ENCODE measurements around the gene STAT1. TPM values are rescaled to one million over a fixed set of nuclear protein-coding genes. Genes with fewer than 3 reads are reported as not detected.

The STAT1 gene
- total and polyA plus RNA-seq, 5 donors, result 19.4 to 73.2 (median 60.4) TPM

DNA sequence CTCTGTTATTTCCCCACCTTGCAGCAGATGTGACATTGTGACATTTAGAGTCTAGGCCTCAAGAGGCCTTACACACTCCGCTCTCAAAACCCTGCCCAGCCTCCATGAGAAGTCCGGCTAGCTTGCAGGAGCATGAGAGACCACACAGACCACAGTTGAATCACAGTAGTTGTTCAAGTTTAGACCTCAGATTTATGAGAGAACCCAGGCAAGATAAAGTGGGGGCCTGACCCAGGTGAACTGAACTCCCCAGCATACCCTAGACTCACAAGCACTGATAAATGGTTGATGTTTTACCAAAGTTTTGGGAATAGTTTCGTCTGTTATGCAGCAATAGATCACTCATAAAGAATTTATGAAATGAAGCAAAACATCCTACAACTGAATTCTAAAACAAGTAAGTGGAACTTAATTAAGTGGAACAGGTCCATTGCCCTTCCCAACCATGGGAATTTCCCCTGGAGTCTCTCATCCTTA lies 4.7 kb upstream of the STAT1 start:
- no peak for ATAC-seq
- intact Hi-C loops (cut with DNase I), result no loop called here

GRCh38 chr2:191018048-191018447 lies 4.1 kb upstream of the STAT1 start:
- no peak overlapping the region for H3K4me3 ChIP-seq (ENCODE audit: low read length)
- no peak overlapping the region for H3K27ac ChIP-seq (ENCODE audit: low read length)
- H3K27me3 ChIP-seq (ENCODE audit: control insufficient read depth, insufficient read depth), result no peaks in the 10 kb centered on the region
- intact Hi-C loops (cut with DNase I), result no loop called here
- no peaks in the 10 kb centered on the region for H3K9me3 ChIP-seq (ENCODE audit: control insufficient read depth, low read length)
- ATAC-seq, result no peak
- WGBS, result 87% methylated on average over 1 of the region's 1 CpG
- peaks cover 5% of the 10 kb centered on the region for H3K4me1 ChIP-seq (ENCODE audit: control insufficient read depth, insufficient read depth, low read length)
- DNase-seq, result no peak

More for the DNA sequence above, 4.7 kb upstream of the STAT1 start:
- WGBS, result 90% methylated on average over 3 of the region's 3 CpGs
- DNase-seq, result no peak
- H3K4me3 ChIP-seq (ENCODE audit: low read length), result no peak overlapping the region
- H3K27ac ChIP-seq (ENCODE audit: low read length), result no peak overlapping the region
- H3K27me3 ChIP-seq (ENCODE audit: control insufficient read depth, insufficient read depth), result no peaks in the 10 kb centered on the region
- peaks cover 5% of the 10 kb centered on the region for H3K4me1 ChIP-seq (ENCODE audit: control insufficient read depth, insufficient read depth, low read length)
- no peaks in the 10 kb centered on the region for H3K9me3 ChIP-seq (ENCODE audit: control insufficient read depth, low read length)

DNA sequence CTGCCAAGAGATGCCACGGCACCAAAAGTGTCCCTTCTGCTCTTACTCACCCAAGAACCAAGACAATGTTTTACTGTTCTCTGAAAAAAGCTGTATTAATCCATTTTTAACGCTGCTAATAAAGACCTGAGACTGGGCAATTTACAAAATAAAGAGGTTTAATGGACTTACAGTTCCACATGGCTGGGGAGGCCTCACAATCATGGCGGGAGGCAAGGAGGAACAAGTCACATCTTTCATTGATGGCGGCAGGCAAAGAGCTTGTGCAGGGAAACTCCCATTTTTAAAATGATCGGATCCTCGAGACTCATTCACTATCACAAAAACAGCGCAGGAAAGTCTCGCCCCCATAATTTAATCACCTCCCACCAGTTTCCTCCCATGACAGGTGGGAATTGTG lies 1.9 kb upstream of the STAT1 start:
- intact Hi-C loops (cut with DNase I), result no loop called here
- Histone ChIP-seq H3K4me3 (ENCODE audit: low read length) (no peak overlapping the region), H3K27ac (ENCODE audit: low read length) (no peak overlapping the region), H3K27me3 (ENCODE audit: control insufficient read depth, insufficient read depth) (no peaks in the 10 kb centered on the region), H3K4me1 (ENCODE audit: control insufficient read depth, insufficient read depth, low read length) (peaks cover 6% of the 10 kb centered on the region), H3K9me3 (ENCODE audit: control insufficient read depth, low read length) (no peaks in the 10 kb centered on the region)
- DNase-seq (no peak), ATAC-seq (no peak)
- 87% methylated on average over 8 of the region's 8 CpGs for WGBS

GRCh38 chr2:191015239-191015638 lies 1.3 kb upstream of the STAT1 start:
- Histone ChIP-seq H3K9me3 (ENCODE audit: control insufficient read depth, low read length) (no peaks in the 10 kb centered on the region), H3K4me1 (ENCODE audit: control insufficient read depth, insufficient read depth, low read length) (peaks cover 6% of the 10 kb centered on the region), H3K4me3 (ENCODE audit: low read length) (no peak overlapping the region), H3K27ac (ENCODE audit: low read length) (no peak overlapping the region), H3K27me3 (ENCODE audit: control insufficient read depth, insufficient read depth) (no peaks in the 10 kb centered on the region)
- WGBS, result 96% methylated on average over 2 of the region's 2 CpGs
- DNase-seq, result no peak
- intact Hi-C loops (cut with DNase I), result no loop called here
- ATAC-seq, result no peak

DNA sequence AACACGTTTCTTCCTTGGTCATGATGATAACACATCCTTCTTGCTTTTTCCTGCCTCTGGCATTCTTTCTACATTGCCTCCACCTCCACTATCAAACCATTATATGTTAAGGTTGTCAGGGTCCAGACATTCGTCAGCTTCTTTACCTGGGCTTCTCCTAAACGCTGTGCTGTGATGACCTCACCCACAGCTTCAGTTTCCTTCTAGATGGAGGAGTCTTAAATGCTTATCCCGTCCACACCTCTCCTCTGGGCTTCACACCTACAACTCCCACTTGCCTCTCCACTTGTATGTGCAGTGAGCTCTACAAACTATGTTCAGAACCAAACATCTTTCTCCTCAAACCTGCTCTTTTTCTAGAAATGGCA lies 666 bp upstream of the STAT1 start:
- WGBS, result 36% methylated on average over 4 of the region's 4 CpGs
- Histone ChIP-seq H3K27me3 (ENCODE audit: control insufficient read depth, insufficient read depth) (no peaks in the 10 kb centered on the region), H3K4me3 (ENCODE audit: low read length) (peak overlapping the region; percentile 83), H3K4me1 (ENCODE audit: control insufficient read depth, insufficient read depth, low read length) (peaks cover 6% of the 10 kb centered on the region), H3K9me3 (ENCODE audit: control insufficient read depth, low read length) (no peaks in the 10 kb centered on the region), H3K27ac (ENCODE audit: low read length) (peak overlapping the region; percentile 90)
- DNase-seq (no peak), ATAC-seq (no peak)
- intact Hi-C loops (cut with DNase I), result no loop called here

GRCh38 chr2:191013682-191013931 lies 364 bp downstream of the STAT1 start:
- intact Hi-C loops (cut with DNase I), result no loop called here
- under 1% methylated on average over 14 of the region's 14 CpGs for WGBS
- Histone ChIP-seq H3K27me3 (ENCODE audit: control insufficient read depth, insufficient read depth) (no peaks in the 10 kb centered on the region), H3K4me3 (ENCODE audit: low read length) (peak overlapping the region; percentile 83), H3K27ac (ENCODE audit: low read length) (peak overlapping the region; percentile 86), H3K9me3 (ENCODE audit: control insufficient read depth, low read length) (no peaks in the 10 kb centered on the region), H3K4me1 (ENCODE audit: control insufficient read depth, insufficient read depth, low read length) (peaks cover 6% of the 10 kb centered on the region)
- DNase-seq (no peak), ATAC-seq (no peak)

GRCh38 chr2:191012845-191013681 lies 908 bp downstream of the STAT1 start:
- Histone ChIP-seq H3K9me3 (ENCODE audit: control insufficient read depth, low read length) (no peaks in the 10 kb centered on the region), H3K27me3 (ENCODE audit: control insufficient read depth, insufficient read depth) (no peaks in the 10 kb centered on the region), H3K27ac (ENCODE audit: low read length) (peak overlapping the region; percentile 86), H3K4me1 (ENCODE audit: control insufficient read depth, insufficient read depth, low read length) (peaks cover 6% of the 10 kb centered on the region), H3K4me3 (ENCODE audit: low read length) (peak overlapping the region; percentile 83)
- intact Hi-C loops (cut with DNase I), result no loop called here
- WGBS, result 28% methylated on average over 14 of the region's 14 CpGs
- ATAC-seq, result peak; percentile 9 to 38
- DNase-seq, result no peak

- intact Hi-C loops (cut with DNase I), result no loop called here
- peaks cover 6% of the 10 kb centered on the region for H3K4me1 ChIP-seq (ENCODE audit: control insufficient read depth, insufficient read depth, low read length)
- ATAC-seq (no peak), DNase-seq (no peak)
- no peaks in the 10 kb centered on the region for H3K27me3 ChIP-seq (ENCODE audit: control insufficient read depth, insufficient read depth)
- H3K9me3 ChIP-seq (ENCODE audit: control insufficient read depth, low read length), result no peaks in the 10 kb centered on the region
- WGBS, result 100% methylated on average over 3 of the region's 3 CpGs
- peak overlapping the region; percentile 83 for H3K4me3 ChIP-seq (ENCODE audit: low read length)
- no peak overlapping the region for H3K27ac ChIP-seq (ENCODE audit: low read length)
Measured at GRCh38 chr2:191012346-191012745, 1.6 kb downstream of the STAT1 start.

DNA sequence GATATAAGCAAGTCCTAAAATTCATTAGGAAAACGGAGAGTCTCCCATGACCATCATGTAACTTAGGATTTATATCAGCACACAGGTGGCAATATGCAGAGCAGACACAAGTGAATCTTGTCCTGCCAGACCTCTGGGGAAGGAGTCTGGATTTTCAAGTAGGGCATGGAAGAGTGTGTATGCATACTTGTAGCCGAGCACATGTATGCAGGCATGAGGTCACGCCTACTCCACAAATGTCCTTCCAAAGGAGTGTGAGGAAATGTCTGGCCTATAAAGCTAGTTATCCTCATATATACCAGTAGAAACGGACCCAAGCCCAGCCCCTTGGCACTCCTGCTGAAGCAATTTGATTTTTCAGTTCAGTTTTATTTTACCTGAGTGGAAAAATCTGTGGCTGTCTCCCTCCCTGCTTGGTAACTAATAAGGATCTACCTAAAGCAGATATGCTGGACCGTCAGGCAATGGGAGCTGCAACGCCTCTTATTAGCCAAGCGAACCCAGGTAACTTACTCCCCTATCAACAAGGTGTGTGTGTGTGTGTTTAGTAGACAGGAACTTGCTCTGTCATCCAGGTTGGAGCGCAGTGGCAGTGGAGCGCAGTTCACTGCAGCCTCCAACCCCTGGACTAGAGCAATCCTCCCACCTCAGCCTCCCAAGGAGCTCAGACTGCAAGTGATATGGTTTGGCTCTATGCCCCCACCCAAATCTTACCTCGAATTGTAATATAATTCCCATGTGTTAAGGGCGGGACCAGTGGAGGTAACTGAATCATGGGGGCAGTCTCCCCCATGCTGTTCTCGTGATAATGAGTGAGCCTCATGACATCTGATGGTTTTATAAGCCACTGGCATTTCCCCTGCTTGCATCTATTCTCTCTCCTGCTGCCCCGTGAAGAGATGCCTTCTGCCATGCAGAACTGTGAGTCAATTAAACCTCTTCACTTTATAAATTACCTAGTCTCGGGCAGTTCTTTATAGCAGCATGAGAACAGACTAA lies 2.8 kb downstream of the STAT1 start:
- Histone ChIP-seq H3K4me3 (ENCODE audit: low read length) (no peak overlapping the region), H3K27me3 (ENCODE audit: control insufficient read depth, insufficient read depth) (no peaks in the 10 kb centered on the region), H3K27ac (ENCODE audit: low read length) (no peak overlapping the region), H3K9me3 (ENCODE audit: control insufficient read depth, low read length) (no peaks in the 10 kb centered on the region), H3K4me1 (ENCODE audit: control insufficient read depth, insufficient read depth, low read length) (peaks cover 6% of the 10 kb centered on the region)
- intact Hi-C loops (cut with DNase I), result no loop called here
- no peak for DNase-seq
- WGBS, result 85% methylated on average over 14 of the region's 14 CpGs
- no peak for ATAC-seq

DNA sequence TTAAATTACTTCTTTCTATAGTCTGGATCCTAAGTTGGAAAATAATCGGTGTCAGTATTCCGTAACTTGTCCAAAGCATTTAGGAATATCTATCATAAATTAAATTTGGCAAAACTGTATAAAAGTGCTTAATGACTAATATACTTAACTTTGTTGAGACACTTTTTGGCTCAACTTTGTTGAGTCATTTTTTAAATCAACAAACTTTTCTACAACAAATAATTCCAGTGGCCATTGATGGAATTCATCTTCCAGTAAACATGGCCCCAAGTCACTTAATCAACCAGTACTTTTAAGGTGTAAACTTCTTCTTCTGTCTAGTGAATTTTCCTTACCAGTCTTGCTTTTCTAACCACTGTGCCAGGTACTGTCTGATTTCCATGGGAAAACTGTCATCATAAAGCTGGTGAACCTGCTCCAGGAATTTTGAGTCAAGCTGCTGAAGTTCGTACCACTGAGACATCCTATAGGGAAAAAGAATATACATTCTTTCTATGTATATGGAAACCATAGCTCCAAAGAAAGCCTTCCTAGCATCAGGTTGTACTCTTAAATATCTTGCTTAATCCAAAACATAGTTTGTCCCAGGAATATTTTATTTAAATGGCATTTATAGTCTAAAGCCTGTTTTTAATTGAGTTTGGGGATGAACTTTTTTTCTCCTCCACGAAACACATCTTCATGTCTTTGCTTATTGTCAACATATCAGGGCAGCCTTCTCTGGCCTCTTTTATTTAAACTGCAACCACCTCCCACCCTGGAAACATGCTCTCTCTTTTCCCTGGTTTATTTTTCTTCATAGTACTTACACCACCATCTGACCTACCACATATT lies 4.2 kb downstream of the STAT1 start:
- no peak for DNase-seq
- no peak overlapping the region for H3K4me3 ChIP-seq (ENCODE audit: low read length)
- H3K9me3 ChIP-seq (ENCODE audit: control insufficient read depth, low read length), result no peaks in the 10 kb centered on the region
- no peaks in the 10 kb centered on the region for H3K27me3 ChIP-seq (ENCODE audit: control insufficient read depth, insufficient read depth)
- peaks cover 6% of the 10 kb centered on the region for H3K4me1 ChIP-seq (ENCODE audit: control insufficient read depth, insufficient read depth, low read length)
- ATAC-seq, result no peak
- no peak overlapping the region for H3K27ac ChIP-seq (ENCODE audit: low read length)
- intact Hi-C loops (cut with DNase I), result no loop called here
- WGBS, result 95% methylated on average over 4 of the region's 4 CpGs

All from right cardiac atrium (tissue), 5 donors.